ENCODE data around the gene GUCD1.
A peak's percentile ranks its signal among the peaks of the same experiment; 100 is the strongest.

GUCD1 gene

GRCh38 chr22:24555165-24556039 is 464 bp upstream of the GUCD1 start, which contains the start of gene SNRPD3 (continued):
- TF ChIP-seq, protein P1, sequence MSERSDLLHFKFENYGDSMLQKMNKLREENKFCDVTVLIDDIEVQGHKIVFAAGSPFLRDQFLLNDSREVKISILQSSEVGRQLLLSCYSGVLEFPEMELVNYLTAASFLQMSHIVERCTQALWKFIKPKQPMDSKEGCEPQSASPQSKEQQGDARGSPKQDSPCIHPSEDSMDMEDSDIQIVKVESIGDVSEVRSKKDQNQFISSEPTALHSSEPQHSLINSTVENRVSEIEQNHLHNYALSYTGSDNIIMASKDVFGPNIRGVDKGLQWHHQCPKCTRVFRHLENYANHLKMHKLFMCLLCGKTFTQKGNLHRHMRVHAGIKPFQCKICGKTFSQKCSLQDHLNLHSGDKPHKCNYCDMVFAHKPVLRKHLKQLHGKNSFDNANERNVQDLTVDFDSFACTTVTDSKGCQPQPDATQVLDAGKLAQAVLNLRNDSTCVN (tag by site-specific recombination; optimal IDR thresholded peaks at IDR 0.05), result peak; percentile 98
- TF ChIP-seq ZNF501 (tag by site-specific recombination; IDR thresholded peaks at IDR 0.05) (peak; percentile 99), ZNF560 (tag by site-specific recombination; IDR thresholded peaks at IDR 0.05; ENCODE audit: borderline replicate concordance) (no peak), ZBTB48 (tag by site-specific recombination; IDR thresholded peaks at IDR 0.05) (0 out of 2 replicates have a peak, but pooled peaks have one; percentile 69), BCL11A (tag by site-specific recombination; IDR thresholded peaks at IDR 0.05; ENCODE audit: low read depth) (no peak), EGR2 (tag by site-specific recombination; IDR thresholded peaks at IDR 0.05; ENCODE audit: low read depth) (peak; percentile 87), ZNF426 (tag by site-specific recombination; IDR thresholded peaks at IDR 0.05) (no peak), CTCF (tag by site-specific recombination; IDR thresholded peaks at IDR 0.05) (0 out of 2 replicates have a peak, but pooled peaks have one; percentile 21), ZSCAN16 (tag by site-specific recombination; IDR thresholded peaks at IDR 0.05) (no peak; the same call in 1 of the 2 replicates), ZNF155 (tag by site-specific recombination; IDR thresholded peaks at IDR 0.05) (no peak), ZNF19 (tag by site-specific recombination; IDR thresholded peaks at IDR 0.05; ENCODE audit: low read depth) (no peak), MZF1 (tag by site-specific recombination; IDR thresholded peaks at IDR 0.05; ENCODE audit: borderline replicate concordance) (no peak), ZNF121 (tag by site-specific recombination; IDR thresholded peaks at IDR 0.05) (peak; percentile 87), ZNF785 (tag by site-specific recombination; IDR thresholded peaks at IDR 0.05) (no peak; the same call in 1 of the 2 replicates), ZNF423 (tag by site-specific recombination; IDR thresholded peaks at IDR 0.05) (no peak), ZNF169 (tag by site-specific recombination; IDR thresholded peaks at IDR 0.05) (0 out of 2 replicates have a peak, but pooled peaks have one; percentile 27), ZNF629 (tag by site-specific recombination; IDR thresholded peaks at IDR 0.05) (peak; percentile 88), ZNF623 (tag by site-specific recombination; IDR thresholded peaks at IDR 0.05) (peak; percentile 48; the same call in 1 of the 2 replicates), ZNF341 (tag by site-specific recombination; IDR thresholded peaks at IDR 0.05; ENCODE audit: low read depth) (peak; percentile 17; the same call in 1 of the 2 replicates), ZBTB8A (tag by site-specific recombination; IDR thresholded peaks at IDR 0.05) (peak; percentile 83)
- TF ChIP-seq, protein P2, sequence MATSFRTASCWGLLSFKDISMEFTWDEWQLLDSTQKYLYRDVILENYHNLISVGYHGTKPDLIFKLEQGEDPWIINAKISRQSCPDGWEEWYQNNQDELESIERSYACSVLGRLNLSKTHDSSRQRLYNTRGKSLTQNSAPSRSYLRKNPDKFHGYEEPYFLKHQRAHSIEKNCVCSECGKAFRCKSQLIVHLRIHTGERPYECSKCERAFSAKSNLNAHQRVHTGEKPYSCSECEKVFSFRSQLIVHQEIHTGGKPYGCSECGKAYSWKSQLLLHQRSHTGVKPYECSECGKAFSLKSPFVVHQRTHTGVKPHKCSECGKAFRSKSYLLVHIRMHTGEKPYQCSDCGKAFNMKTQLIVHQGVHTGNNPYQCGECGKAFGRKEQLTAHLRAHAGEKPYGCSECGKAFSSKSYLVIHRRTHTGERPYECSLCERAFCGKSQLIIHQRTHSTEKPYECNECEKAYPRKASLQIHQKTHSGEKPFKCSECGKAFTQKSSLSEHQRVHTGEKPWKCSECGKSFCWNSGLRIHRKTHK (tag by site-specific recombination; IDR thresholded peaks at IDR 0.05), result no peak
- TF ChIP-seq, protein P3, sequence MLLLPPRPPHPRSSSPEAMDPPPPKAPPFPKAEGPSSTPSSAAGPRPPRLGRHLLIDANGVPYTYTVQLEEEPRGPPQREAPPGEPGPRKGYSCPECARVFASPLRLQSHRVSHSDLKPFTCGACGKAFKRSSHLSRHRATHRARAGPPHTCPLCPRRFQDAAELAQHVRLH (tag by site-specific recombination; IDR thresholded peaks at IDR 0.05), result peak; percentile 79
- TF ChIP-seq, protein P4, sequence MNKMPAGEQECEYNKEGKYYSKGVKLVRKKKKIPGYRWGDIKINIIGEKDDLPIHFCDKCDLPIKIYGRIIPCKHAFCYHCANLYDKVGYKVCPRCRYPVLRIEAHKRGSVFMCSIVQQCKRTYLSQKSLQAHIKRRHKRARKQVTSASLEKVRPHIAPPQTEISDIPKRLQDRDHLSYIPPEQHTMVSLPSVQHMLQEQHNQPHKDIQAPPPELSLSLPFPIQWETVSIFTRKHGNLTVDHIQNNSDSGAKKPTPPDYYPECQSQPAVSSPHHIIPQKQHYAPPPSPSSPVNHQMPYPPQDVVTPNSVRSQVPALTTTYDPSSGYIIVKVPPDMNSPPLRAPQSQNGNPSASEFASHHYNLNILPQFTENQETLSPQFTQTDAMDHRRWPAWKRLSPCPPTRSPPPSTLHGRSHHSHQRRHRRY (tag by site-specific recombination; IDR thresholded peaks at IDR 0.05), result peak; percentile 93
- TF ChIP-seq, protein P5, sequence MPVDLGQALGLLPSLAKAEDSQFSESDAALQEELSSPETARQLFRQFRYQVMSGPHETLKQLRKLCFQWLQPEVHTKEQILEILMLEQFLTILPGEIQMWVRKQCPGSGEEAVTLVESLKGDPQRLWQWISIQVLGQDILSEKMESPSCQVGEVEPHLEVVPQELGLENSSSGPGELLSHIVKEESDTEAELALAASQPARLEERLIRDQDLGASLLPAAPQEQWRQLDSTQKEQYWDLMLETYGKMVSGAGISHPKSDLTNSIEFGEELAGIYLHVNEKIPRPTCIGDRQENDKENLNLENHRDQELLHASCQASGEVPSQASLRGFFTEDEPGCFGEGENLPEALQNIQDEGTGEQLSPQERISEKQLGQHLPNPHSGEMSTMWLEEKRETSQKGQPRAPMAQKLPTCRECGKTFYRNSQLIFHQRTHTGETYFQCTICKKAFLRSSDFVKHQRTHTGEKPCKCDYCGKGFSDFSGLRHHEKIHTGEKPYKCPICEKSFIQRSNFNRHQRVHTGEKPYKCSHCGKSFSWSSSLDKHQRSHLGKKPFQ (tag by site-specific recombination; IDR thresholded peaks at IDR 0.05), result peak; percentile 75
- TF ChIP-seq, protein P6, sequence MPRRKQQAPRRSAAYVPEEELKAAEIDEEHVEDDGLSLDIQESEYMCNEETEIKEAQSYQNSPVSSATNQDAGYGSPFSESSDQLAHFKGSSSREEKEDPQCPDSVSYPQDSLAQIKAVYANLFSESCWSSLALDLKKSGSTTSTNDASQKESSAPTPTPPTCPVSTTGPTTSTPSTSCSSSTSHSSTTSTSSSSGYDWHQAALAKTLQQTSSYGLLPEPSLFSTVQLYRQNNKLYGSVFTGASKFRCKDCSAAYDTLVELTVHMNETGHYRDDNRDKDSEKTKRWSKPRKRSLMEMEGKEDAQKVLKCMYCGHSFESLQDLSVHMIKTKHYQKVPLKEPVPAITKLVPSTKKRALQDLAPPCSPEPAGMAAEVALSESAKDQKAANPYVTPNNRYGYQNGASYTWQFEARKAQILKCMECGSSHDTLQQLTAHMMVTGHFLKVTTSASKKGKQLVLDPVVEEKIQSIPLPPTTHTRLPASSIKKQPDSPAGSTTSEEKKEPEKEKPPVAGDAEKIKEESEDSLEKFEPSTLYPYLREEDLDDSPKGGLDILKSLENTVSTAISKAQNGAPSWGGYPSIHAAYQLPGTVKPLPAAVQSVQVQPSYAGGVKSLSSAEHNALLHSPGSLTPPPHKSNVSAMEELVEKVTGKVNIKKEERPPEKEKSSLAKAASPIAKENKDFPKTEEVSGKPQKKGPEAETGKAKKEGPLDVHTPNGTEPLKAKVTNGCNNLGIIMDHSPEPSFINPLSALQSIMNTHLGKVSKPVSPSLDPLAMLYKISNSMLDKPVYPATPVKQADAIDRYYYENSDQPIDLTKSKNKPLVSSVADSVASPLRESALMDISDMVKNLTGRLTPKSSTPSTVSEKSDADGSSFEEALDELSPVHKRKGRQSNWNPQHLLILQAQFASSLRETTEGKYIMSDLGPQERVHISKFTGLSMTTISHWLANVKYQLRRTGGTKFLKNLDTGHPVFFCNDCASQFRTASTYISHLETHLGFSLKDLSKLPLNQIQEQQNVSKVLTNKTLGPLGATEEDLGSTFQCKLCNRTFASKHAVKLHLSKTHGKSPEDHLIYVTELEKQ (tag by site-specific recombination; IDR thresholded peaks at IDR 0.05; ENCODE audit: borderline replicate concordance), result 0 out of 2 replicates have a peak, but pooled peaks have one; percentile 42
